ENCODE measurements around the gene UHRF1.

DNA sequence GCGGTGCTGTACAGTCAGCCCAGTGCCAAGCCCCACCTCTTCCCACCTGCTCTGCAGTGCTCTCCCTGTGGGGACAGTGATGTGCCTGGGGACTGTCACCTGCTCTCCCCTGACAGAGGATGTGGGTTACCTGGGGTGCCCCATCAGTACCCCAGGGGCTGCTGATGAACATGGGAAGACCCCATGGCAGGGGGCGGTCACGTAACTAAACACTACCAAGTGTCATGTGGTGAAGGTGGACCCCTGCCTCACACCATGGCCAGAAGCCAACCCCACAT lies 72.3 kb downstream of the UHRF1 start:
- TF ChIP-seq, protein P1, sequence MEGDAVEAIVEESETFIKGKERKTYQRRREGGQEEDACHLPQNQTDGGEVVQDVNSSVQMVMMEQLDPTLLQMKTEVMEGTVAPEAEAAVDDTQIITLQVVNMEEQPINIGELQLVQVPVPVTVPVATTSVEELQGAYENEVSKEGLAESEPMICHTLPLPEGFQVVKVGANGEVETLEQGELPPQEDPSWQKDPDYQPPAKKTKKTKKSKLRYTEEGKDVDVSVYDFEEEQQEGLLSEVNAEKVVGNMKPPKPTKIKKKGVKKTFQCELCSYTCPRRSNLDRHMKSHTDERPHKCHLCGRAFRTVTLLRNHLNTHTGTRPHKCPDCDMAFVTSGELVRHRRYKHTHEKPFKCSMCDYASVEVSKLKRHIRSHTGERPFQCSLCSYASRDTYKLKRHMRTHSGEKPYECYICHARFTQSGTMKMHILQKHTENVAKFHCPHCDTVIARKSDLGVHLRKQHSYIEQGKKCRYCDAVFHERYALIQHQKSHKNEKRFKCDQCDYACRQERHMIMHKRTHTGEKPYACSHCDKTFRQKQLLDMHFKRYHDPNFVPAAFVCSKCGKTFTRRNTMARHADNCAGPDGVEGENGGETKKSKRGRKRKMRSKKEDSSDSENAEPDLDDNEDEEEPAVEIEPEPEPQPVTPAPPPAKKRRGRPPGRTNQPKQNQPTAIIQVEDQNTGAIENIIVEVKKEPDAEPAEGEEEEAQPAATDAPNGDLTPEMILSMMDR (IDR thresholded peaks at IDR 0.05) = no peak
- no peak for TF ChIP-seq POLR2A (IDR thresholded peaks at IDR 0.05)
